Ovary (tissue), 3 donors: ENCODE data around the gene ATP8A1.

Source experiments
- POLR2A ChIP-seq: fragments of 450-650 bp; IDR thresholded peaks from one replicate; pipeline ENCODE4 v1.6.1; 2017; ENCODE audit warnings: antibody characterized with exemption, mild to moderate bottlenecking, moderate library complexity
- TF ChIP-seq, protein P1 (sequence below), 3 donors: fragments of 450-650 bp in 2 of 3; fragments of 200-600 bp in 1 of 3; IDR thresholded peaks; one replicate each; pipeline versions ENCODE4 v1.5.1 to v1.8.0; 2016 to 2022; ENCODE audit warnings: antibody characterized with exemption in 3 of 3, mild to moderate bottlenecking in 1 of 3
- donor health status: DM: no; HTN: no; CAD: no.

DNA sequence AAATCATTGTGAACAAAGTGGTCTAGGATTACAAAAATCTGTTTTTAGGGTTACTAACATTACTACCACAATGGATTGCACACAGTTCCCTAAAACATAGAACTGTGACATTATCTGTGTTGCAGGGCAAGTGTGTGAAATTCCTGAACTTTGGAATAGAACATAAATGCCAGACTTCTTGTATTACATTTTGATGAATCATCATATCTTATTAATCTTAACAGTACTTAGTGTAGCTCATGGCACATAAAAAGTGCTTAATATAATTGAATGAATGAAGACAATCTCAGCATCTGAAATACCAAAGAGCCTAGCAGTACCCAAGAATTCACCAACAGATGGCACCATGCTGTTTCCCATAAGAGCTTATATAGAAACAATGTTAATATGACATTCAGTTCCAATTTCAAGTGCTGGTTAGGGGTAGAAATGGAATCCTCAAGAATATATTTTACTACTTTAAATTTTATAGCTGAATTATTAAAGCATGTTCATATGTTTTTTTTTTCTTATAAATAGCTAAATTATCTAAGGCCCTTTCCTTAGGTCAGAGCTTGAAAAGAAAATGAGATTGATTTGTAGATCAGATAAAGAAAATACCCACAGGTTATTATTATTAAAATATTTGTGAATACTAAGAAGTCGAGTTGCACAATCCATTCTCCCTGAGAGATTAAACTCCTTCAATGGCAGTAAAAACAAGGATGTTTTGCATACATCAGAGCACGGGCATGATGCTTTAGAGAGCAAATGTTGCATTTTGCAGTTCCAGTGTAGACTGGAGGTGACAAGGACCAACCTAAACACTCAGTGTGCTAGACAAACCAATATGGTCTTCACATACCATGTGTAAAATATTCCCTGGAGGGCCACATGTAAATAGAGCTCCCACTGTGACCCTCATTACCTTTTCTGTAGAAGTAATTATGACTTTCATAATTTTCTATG is 285.3 kb downstream of the ATP8A1 start:
- no peak for TF ChIP-seq POLR2A
- TF ChIP-seq, protein P1, sequence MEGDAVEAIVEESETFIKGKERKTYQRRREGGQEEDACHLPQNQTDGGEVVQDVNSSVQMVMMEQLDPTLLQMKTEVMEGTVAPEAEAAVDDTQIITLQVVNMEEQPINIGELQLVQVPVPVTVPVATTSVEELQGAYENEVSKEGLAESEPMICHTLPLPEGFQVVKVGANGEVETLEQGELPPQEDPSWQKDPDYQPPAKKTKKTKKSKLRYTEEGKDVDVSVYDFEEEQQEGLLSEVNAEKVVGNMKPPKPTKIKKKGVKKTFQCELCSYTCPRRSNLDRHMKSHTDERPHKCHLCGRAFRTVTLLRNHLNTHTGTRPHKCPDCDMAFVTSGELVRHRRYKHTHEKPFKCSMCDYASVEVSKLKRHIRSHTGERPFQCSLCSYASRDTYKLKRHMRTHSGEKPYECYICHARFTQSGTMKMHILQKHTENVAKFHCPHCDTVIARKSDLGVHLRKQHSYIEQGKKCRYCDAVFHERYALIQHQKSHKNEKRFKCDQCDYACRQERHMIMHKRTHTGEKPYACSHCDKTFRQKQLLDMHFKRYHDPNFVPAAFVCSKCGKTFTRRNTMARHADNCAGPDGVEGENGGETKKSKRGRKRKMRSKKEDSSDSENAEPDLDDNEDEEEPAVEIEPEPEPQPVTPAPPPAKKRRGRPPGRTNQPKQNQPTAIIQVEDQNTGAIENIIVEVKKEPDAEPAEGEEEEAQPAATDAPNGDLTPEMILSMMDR (IDR thresholded peaks at IDR 0.05), result no peak
